GM21529 (cell line): Measurements from ENCODE around the gene PDZD2.

Experiments used
- ATAC-seq: cut with Tn5 transposase; IDR thresholded peaks from one replicate; pipeline ENCODE4 v1.9.1; 2021; ENCODE audit not compliant: unreplicated experiment

Gene PDZD2

GRCh38 chr5:31637851-31638250 lies 1.1 kb upstream of the PDZD2 start:
- ATAC-seq, result no peak

DNA sequence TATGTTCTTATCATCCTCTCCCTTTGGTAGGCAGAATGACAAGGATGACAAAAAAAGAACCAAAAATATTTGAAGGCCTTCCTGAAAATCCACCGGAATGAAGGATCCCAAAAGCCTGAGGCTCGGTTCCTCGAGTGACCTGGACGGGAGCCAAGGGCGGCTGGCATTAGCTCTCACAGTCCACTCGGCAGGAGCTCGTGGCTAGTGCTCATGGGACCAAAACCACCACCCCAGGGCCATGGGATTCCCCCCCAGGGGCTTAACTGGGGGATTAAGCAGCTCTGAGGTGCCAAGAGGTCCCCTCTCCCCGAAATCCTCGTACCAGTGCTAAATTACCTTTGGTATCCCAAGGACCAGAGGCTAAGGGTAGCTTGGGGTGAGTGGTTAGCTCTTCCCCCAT lies 586 bp upstream of the PDZD2 start:
- ATAC-seq, result peak; percentile 7

- ATAC-seq, result no peak
Observed at GRCh38 chr5:31639481-31640411, 815 bp downstream of the PDZD2 start.

DNA sequence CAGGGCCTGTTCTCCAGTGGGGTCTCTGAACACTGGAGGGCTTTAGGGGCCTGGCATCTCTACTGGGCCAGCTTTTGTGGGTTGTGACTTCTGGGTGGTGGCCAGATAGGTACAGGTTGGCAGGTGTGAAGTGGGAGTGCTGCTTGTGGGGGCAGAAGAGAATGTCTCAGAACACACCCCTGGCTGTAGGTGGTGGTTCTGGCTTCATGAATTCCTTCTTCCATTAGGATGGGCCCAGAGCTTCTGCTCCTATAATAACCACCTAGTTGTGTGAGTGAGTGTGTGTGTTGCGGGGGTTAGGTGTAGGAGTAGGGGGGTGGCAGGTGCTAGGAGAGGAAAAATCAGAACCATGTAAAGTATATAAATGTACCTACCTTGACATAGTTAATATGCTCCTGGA lies 1.6 kb downstream of the PDZD2 start:
- ATAC-seq, result no peak

DNA sequence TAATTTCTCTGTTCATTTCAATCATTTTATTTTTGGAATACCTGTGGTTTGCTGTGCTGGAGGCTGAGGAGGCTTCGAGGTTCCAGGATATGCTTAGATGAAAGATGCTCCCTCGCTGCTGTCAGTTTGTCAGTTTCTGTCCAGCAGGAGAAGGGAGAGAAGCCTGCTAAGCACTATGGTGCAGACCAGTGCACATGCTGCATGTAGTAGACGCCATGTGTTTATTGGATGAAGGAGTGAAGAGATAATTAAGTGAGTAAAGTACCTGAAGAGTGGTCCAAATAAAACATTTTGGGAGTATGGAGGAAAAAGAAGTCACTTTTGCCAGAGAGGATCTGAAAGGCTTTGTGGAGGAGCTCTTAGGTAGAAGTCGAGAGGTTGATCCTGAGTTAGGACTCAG lies 2.1 kb downstream of the PDZD2 start:
- no peak for ATAC-seq

- no peak for ATAC-seq
Observed at GRCh38 chr5:31641575-31641974, 2.6 kb downstream of the PDZD2 start.

GRCh38 chr5:31645420-31646081 lies 6.6 kb downstream of the PDZD2 start:
- ATAC-seq, result no peak

DNA sequence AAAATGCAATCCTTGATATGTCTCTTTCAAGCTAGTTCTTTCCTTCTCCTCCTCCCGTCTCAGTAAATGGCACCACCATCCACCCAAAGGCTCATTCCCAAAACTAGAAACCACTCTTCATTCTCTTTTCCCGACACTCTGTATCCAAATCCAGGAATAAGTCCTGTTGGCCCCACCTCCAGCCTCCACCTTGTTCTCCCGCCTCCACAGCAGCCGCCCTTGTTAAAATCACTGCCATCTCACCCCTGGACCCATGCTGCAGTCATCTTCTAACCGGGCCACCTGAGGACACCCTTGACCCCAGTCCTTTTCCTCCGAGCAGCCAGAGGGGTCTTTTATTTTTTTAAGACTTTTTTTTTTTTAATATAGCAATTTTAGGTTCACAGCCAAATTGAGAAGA lies 9.4 kb downstream of the PDZD2 start:
- ATAC-seq, result no peak

- ATAC-seq, result no peak
Observed at GRCh38 chr5:31651241-31651640, 12.3 kb downstream of the PDZD2 start.

- no peak for ATAC-seq
Observed at GRCh38 chr5:31655491-31655890, 16.6 kb downstream of the PDZD2 start.

DNA sequence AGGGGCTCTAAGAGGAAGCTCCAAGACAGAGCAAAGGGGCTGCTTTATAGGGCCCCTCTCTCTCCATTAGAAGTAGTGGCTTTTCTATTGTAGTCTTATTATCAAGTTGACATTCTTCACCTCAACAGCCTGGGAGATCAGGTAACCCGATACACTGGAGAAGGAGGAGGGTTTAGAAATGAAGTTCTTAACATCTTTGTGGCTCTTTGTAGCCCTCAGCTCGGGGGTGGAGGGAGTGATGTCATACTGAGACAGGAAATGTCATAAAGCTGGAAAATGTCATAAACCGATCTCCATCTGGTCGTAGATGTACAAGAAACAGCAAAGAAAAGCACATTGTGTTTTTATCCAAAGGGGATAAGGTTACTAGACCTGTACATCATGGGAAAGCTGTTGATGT lies 17.9 kb downstream of the PDZD2 start:
- ATAC-seq, result no peak

DNA sequence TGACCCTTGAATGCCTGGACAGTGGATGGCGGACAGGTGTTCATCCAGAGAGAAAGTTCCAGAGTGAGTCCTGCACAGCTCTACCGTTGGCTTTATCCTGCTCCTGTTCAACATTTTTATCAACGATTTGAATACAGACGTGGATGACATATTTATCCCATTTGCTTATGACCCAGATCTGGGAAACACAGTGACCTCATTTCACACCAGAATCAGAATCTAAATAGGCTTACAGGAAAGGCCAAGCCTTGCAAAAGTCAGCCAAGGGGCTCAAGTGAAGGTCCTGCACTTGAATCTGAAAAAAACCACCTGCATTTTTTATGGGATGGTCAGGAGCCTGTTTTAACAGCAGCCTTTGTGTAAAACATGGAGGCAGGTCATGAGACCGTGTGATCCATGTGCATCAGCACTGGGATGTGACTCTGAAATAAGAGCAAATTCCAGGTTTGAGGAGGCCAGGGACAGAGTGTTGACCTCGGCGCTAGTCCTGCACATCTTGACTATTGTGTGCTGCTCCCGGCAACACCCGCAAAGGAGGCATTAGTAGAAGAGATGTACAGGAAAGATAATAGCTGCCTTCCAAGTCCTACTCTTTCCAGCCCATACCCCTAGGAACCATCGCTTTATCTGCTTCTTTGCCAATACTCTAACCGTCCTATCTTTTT lies 18.5 kb downstream of the PDZD2 start:
- ATAC-seq, result no peak

DNA sequence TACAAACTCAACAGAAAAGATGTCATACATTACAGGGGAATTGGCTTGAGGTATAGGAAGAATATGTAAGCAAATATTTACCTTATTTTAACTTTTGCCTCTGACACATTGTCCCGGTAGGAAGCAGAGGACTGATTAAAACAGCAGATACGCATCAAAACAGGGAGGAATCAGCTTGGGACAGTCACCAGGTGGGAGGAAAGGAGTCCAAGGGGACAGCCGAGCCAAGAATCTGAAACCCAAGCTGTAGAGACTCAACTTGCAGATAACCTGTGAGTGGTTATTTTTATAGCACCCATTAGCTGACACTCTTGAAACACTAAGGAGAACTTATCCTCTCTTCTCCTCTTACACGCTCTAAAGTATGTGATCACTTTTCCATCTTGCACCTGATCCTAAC lies 22.3 kb downstream of the PDZD2 start:
- ATAC-seq, result no peak

DNA sequence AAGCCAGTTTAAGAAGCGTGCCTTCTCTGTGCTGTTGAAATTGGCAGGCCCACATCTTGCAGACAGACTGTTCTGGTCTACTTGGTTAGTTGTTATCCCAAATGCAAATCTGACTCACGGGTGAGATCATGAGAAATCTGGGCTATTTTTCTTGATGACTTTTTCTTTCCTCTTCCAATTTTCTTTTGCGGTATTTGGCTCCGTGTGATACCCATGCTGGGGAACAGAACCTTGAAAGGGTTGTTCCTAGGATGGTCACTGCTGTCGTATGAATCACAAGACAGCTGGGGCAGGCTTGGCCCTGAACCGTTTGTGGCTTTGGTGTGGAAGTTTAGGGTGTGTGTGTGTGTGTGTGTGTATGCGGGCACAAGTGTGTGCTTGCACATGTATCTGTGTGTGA lies 24.6 kb downstream of the PDZD2 start:
- no peak for ATAC-seq

DNA sequence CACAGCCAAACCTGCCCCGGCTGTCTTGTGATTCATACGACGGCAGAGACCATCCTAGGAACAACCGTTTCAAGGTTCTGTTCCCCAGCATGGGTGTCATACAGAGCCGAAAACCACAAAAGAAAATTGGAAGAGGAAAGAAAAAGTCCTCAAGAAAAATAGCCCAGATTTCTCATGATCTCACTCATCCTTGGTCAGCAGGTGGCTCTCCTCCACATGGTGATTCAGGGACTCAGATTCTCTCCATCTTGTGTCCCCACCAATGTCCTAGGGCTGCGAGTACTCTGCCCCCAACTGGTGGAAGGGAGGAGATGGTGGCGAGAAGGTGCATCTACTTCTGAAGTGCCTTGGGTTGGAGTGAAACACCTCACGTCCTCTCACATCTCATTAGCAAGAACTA lies 25.6 kb downstream of the PDZD2 start:
- no peak for ATAC-seq

DNA sequence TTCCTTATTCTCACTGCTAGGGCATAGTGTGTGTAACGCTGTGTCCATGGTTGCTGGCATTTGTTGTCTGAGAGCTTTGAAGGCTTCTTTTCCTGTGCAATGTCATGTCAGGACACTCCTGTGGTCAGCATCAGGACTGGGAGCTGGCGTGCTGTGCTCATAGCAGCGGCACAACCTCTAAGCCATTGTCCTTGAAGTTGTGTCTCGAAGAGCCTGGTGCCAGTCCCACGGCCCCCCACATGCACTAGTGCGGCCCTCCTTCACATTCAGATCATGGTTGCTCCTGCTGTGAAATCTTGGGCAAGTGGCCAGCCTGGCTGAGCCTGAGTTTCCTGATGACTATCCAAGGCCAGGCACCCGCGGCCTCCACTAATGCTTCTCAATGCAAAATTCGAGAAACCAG lies 32.4 kb downstream of the PDZD2 start:
- no peak for ATAC-seq

GRCh38 chr5:31674371-31674951 lies 35.5 kb downstream of the PDZD2 start:
- ATAC-seq, result no peak

GRCh38 chr5:31675472-31675871 lies 36.5 kb downstream of the PDZD2 start:
- ATAC-seq, result no peak

DNA sequence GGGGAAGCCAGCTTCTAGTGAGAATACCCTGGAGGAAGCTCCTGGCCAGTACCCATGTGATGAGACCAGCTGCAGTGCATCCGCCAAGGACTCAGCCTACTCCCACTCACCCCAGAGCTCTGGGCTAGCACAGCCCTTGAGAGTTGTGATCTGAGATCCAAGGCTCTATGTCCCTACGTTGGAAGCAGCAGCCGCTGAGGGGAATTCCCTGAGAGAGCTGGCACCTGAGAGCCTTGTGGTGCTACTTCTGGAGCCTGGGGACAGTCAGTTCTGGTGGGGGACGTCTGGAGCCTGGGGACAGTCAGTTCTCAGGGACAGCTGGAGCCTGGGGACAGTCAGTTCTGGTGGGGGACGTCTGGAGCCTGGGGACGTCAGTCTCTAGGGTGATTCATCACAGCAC lies 39.2 kb downstream of the PDZD2 start:
- no peak for ATAC-seq

DNA sequence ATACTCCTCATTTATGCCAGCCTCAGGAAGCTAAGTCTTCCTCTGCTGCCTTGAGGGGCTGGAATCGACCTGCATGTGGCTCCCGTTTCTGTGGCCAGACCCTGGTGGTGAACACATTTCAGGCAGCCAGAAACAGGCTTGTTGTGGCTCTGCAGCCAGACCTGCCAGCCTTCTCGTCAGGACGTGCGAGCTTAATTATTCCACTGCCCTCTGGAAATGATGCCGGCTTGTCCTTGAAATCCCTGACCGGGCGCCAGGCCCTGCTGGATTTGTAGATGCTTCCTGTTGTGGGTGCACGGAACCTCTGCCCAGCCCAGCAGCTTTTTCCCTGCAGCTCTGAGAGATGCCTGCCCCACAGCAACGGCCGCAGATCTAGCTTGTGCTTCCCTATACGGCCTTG lies 41.6 kb downstream of the PDZD2 start:
- no peak for ATAC-seq

DNA sequence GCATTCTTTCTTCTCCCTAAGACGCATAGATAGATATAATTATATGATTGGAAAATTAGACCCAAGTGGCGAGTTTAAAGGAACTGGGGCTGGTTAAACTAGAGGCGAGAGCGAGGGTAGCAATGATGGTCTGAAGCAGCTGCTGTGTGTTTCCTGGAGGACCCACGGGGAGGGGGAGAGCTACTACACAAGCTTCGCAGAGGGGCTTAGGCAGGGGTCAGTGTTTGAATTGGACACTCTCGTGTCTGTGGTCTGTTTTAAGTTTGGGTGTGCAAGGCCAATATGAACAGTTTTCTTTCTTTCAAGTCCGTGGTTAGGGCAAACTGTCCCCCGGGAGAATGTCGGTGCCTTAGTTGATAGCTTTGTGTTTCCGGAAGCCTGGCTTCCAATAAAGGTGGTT lies 43.1 kb downstream of the PDZD2 start:
- no peak for ATAC-seq

- no peak for ATAC-seq
Observed at GRCh38 chr5:31682851-31683250, 43.9 kb downstream of the PDZD2 start.
